Prostate gland (tissue), 2 donors: ENCODE data around the gene OPTN. TPM values are rescaled to one million over a fixed set of nuclear protein-coding genes. Genes with fewer than 3 reads are reported as not detected.
"Not testable (repeated sequence)": the region's sequence is repeated elsewhere in the genome, so short reads cannot be mapped to it uniquely, and the experiment has no call there.

Experiments used
- DNase-seq: peaks from one replicate; pipeline ENCODE4 v3.0.0-alpha.2; 2019; ENCODE audit warnings: low spot score
- H3K27ac ChIP-seq, 2 donors: fragments of 200-600 bp; sonication (generic); 2 replicates each; pipeline ENCODE4 v1.5.1; 2017 to 2019
- H3K27me3 ChIP-seq: fragments of 200-600 bp; sonication (generic); replicated peaks from 2 replicates; pipeline ENCODE4 v1.5.1; 2019; ENCODE audit not compliant: insufficient read depth
- H3K36me3 ChIP-seq, 2 donors: fragments of 200-600 bp; sonication (generic); 1 replicate in 1 of 2; 2 replicates in 1 of 2; pipeline versions ENCODE4 v1.5.1 to v1.8.1; 2017 to 2019
- H3K4me1 ChIP-seq: fragments of 200-600 bp; sonication (generic); replicated peaks from 2 replicates; pipeline ENCODE4 v1.5.1; 2019
- H3K4me3 ChIP-seq, 2 donors: fragments of 200-600 bp; sonication (generic); 2 replicates each; pipeline ENCODE4 v1.5.1; 2017 to 2019
- H3K9me3 ChIP-seq: fragments of 200-600 bp; sonication (generic); 2 replicates; pipeline ENCODE4 v1.5.1; 2017
- POLR2A ChIP-seq: fragments of 450-650 bp; IDR thresholded peaks from one replicate; pipeline ENCODE4 v1.6.1; 2016; ENCODE audit warnings: antibody characterized with exemption, mild to moderate bottlenecking
- POLR2AphosphoS5 ChIP-seq: sonication (generic); formaldehyde crosslinking; IDR thresholded peaks from one replicate; pipeline ENCODE4 v1.6.1; 2017; ENCODE audit warnings: antibody characterized with exemption
- WGBS: methylation state at CpG from one replicate; pipeline ENCODE4 v1.1.5; 2018; 5-methylcytosine and 5-hydroxymethylcytosine counted together
- intact Hi-C: fragments of 100-400 bp; cut with DNase I; formaldehyde crosslinking; loops from one replicate; pipeline ENCODE4 v1.14.2; 2022
- total RNA-seq, 2 donors: library from RNA; depleted of rRNA; stranded (reverse); fragments of >200 nt; gene quantifications; one replicate each; pipeline ENCODE4 v1.1.0, GENCODE V29; 2016
- TF ChIP-seq, protein P1 (sequence below), 4 experiments: fragments of 200-600 bp in 2 of 4; fragments of 450-650 bp in 2 of 4; sonication (generic) in 2 of 4; IDR thresholded peaks; 1 replicate in 3 of 4; 2 replicates in 1 of 4; pipeline ENCODE4 v1.5.1; 2016 to 2019; ENCODE audit warnings: antibody characterized with exemption in 4 of 4, mild to moderate bottlenecking in 2 of 4, moderate library complexity in 2 of 4

OPTN gene
- total RNA-seq, 2 donors from 2014 or later: 19.2 to 69.9 TPM

DNA sequence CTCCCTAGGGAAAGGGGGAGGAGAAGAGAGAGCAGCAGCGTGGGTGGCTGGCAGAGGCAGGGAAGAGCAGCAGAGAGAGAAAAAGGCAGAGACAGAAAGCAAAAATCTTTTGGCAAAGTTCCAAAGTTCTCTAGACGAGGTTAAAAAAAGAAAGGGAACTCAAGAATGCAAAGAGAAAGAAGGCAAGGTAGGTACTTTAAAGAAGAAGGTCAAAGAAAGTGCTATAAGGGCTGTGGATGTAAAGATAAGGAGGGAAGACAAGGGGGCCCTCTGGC, 20.2 kb upstream of the OPTN start:
- no peaks in the 10 kb centered on the region for H3K9me3 ChIP-seq
- intact Hi-C loops: loop anchor here (10.0 kb wide), 1 partner anchor 815 kb away; no protein-coding TSS in a partner anchor

DNA sequence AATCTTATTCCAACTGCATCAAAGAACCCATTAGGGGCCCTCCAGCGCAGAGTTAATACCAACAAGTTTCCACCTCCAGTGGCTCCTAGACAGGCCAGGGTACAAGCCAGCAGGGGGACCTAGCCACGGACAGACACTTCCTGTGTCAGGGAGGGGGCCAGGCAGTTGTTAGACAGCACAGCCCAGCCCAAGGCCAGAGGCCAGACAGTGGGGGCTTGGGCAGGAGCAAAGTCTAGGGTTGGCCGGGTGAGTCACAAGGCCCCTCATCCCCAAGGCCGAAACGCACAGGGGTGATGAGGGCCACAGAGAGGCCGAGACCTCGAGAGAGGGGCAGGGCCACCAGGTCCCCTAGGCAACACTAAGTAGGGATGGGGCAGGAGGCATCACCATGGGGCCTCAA, 19.3 kb upstream of the OPTN start:
- 88% methylated on average over 7 of the region's 7 CpGs for WGBS
- Histone ChIP-seq H3K27ac (no peak overlapping the region), H3K4me3 (no peak overlapping the region), H3K4me1 (no peaks in the 10 kb centered on the region), H3K27me3 (no peaks in the 10 kb centered on the region), H3K36me3 (no peaks in the 10 kb centered on the region), H3K9me3 (no peaks in the 10 kb centered on the region)
- no peak for DNase-seq
- intact Hi-C loops: no loop called here
- no peak for TF ChIP-seq POLR2A
- TF ChIP-seq, protein P1, sequence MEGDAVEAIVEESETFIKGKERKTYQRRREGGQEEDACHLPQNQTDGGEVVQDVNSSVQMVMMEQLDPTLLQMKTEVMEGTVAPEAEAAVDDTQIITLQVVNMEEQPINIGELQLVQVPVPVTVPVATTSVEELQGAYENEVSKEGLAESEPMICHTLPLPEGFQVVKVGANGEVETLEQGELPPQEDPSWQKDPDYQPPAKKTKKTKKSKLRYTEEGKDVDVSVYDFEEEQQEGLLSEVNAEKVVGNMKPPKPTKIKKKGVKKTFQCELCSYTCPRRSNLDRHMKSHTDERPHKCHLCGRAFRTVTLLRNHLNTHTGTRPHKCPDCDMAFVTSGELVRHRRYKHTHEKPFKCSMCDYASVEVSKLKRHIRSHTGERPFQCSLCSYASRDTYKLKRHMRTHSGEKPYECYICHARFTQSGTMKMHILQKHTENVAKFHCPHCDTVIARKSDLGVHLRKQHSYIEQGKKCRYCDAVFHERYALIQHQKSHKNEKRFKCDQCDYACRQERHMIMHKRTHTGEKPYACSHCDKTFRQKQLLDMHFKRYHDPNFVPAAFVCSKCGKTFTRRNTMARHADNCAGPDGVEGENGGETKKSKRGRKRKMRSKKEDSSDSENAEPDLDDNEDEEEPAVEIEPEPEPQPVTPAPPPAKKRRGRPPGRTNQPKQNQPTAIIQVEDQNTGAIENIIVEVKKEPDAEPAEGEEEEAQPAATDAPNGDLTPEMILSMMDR (IDR thresholded peaks at IDR 0.05): no peak
- TF ChIP-seq POLR2AphosphoS5: no peak

More for the DNA sequence above, 20.2 kb upstream of the OPTN start:
- Histone ChIP-seq H3K4me1 (no peaks in the 10 kb centered on the region), H3K27me3 (no peaks in the 10 kb centered on the region), H3K4me3 (no peak overlapping the region), H3K36me3 (no peaks in the 10 kb centered on the region), H3K27ac (no peak overlapping the region)
- DNase-seq: no peak
- WGBS: 34% methylated on average over 2 of the region's 2 CpGs
- TF ChIP-seq POLR2AphosphoS5: no peak
- TF ChIP-seq POLR2A: no peak
- TF ChIP-seq, protein P1 (IDR thresholded peaks at IDR 0.05): no peak

DNA sequence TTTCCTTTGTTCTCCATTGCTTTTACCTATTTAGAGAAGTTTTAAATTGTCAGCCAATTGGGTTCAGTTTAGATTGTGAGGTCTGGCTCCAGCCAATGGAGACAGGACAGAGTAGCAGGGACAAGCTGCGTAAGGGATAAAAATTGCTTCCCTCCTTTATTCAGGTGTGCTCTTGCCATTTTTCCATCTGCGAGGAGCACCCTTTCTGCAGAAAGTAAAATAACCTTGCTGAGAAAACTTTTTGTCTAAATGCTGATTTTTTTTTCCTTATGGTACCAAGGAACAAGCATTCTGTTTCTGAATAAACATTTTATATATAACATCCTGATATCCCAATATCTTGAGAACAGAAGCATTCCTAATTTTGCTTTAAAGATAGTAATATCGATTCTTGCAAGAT, 16.3 kb upstream of the OPTN start:
- H3K36me3 ChIP-seq, H3K9me3 ChIP-seq, H3K27me3 ChIP-seq, DNase-seq, H3K27ac ChIP-seq, intact Hi-C loops, H3K4me3 ChIP-seq, H3K4me1 ChIP-seq: not testable (repeated sequence)
- WGBS: 99% methylated on average over 3 of the region's 3 CpGs

DNA sequence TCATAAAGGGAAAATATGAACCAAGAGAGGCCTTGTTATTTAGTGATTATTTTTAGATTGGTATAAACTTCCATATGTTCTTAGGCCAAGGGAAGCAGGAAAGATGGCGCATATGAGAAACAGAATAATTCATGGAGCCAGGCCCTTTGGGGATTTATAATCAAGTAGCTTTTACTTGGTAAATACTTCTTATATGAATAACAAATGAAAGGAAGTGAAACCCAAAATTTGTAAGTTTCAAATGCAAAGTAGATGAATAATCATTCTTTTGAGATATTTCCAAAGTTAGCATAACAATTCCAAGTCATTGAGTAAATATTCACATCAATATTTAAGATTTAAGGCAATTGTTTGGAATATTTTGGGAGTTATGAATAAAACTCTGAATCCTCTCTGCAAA, 13.9 kb upstream of the OPTN start:
- Histone ChIP-seq H3K4me1 (no peaks in the 10 kb centered on the region), H3K27me3 (no peaks in the 10 kb centered on the region), H3K9me3 (no peaks in the 10 kb centered on the region), H3K27ac (no peak overlapping the region), H3K4me3 (no peak overlapping the region), H3K36me3 (no peaks in the 10 kb centered on the region)
- no peak for DNase-seq
- TF ChIP-seq POLR2A (no peak), POLR2AphosphoS5 (no peak)
- TF ChIP-seq, protein P1 (IDR thresholded peaks at IDR 0.05): no peak
- intact Hi-C loops: no loop called here
- 96% methylated on average over 1 of the region's 1 CpG for WGBS

DNA sequence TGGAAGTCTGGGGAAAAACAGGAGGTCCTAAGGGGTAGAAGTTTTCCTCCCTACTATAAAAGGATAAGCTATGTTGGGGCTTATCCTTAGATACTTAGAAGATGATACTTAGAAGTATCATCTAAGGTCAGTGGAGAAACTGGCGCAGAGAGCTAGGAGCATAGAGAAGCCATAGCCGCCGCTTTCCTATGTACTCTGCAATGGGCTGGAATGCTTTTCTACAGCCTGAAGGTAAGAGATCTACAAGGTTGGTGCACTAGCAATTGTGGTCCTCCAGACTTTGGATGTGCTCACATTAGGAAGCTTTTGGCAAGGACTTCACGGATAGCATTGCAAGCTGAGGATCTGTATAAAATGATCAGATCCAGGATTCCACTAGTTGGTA, 12.4 kb upstream of the OPTN start:
- WGBS: 97% methylated on average over 4 of the region's 4 CpGs
- no peak for TF ChIP-seq POLR2AphosphoS5
- TF ChIP-seq, protein P1 (IDR thresholded peaks at IDR 0.05): no peak
- no peak for TF ChIP-seq POLR2A
- intact Hi-C loops: no loop called here
- no peak for DNase-seq
- Histone ChIP-seq H3K36me3 (no peaks in the 10 kb centered on the region), H3K27me3 (no peaks in the 10 kb centered on the region), H3K4me3 (no peak overlapping the region), H3K9me3 (no peaks in the 10 kb centered on the region), H3K4me1 (no peaks in the 10 kb centered on the region), H3K27ac (no peak overlapping the region)
